H9 (cell line): Measurements from ENCODE around the gene CACNA1H. TPM values are rescaled to one million over a fixed set of nuclear protein-coding genes. Genes with fewer than 3 reads are reported as not detected.

Source experiments
- DNase-seq: peaks from one replicate; pipeline ENCODE4 v3.0.0-alpha.2; 2017
- H2AFZ ChIP-seq: one replicate; pipeline ENCODE4 v1.6.1; 2013; ENCODE audit warnings: mild to moderate bottlenecking, low read length, control low read depth, moderate library complexity
- H2AK5ac ChIP-seq: 2 replicates; pipeline ENCODE4 v1.6.1; 2013; ENCODE audit warnings: low read length, control low read depth, mixed read lengths; ENCODE audit not compliant: insufficient read length
- H2BK120ac ChIP-seq: one replicate; pipeline ENCODE4 v1.6.1; 2013; ENCODE audit warnings: low read depth, mild to moderate bottlenecking, low read length, control low read depth, inconsistent platforms; ENCODE audit not compliant: poor library complexity, severe bottlenecking
- H2BK12ac ChIP-seq: 2 replicates; pipeline ENCODE4 v1.6.1; 2013; ENCODE audit warnings: low read length, control low read depth, mixed read lengths, low read depth; ENCODE audit not compliant: insufficient read length
- H2BK15ac ChIP-seq: 2 replicates; pipeline ENCODE4 v1.6.1; 2013; ENCODE audit warnings: low read depth, low read length, control low read depth
- H2BK20ac ChIP-seq: one replicate; pipeline ENCODE4 v1.6.1; 2013; ENCODE audit warnings: low read depth, mild to moderate bottlenecking, low read length, control low read depth, inconsistent platforms; ENCODE audit not compliant: poor library complexity, severe bottlenecking
- H2BK5ac ChIP-seq: 2 replicates; pipeline ENCODE4 v1.6.1; 2013; ENCODE audit warnings: low read length, control low read depth, mixed read lengths; ENCODE audit not compliant: insufficient read length
- H3K14ac ChIP-seq: 2 replicates; pipeline ENCODE4 v1.6.1; 2013; ENCODE audit warnings: low read length, control low read depth; ENCODE audit not compliant: insufficient read depth
- H3K18ac ChIP-seq: 2 replicates; pipeline ENCODE4 v1.6.1; 2013; ENCODE audit warnings: low read depth, mild to moderate bottlenecking, mixed read lengths, low read length, control low read depth; ENCODE audit not compliant: insufficient read length
- H3K23ac ChIP-seq: 2 replicates; pipeline ENCODE4 v1.6.1; 2013; ENCODE audit warnings: low read length, control low read depth, mixed read lengths, low read depth; ENCODE audit not compliant: insufficient read length
- H3K23me2 ChIP-seq: 2 replicates; pipeline ENCODE4 v1.6.1; 2013; ENCODE audit warnings: low read depth, mild to moderate bottlenecking, mixed read lengths, low read length, control low read depth; ENCODE audit not compliant: insufficient read length, poor library complexity, severe bottlenecking
- H3K27ac ChIP-seq: 2 replicates; pipeline ENCODE4 v1.5.1; 2013; ENCODE audit warnings: low read length, control low read depth, mixed read lengths, low read depth; ENCODE audit not compliant: insufficient read length
- H3K27me3 ChIP-seq: 2 replicates; pipeline ENCODE4 v1.6.1; 2013; ENCODE audit warnings: low read length, control low read depth, inconsistent platforms; ENCODE audit not compliant: insufficient read depth
- H3K4ac ChIP-seq: 2 replicates; pipeline ENCODE4 v1.6.1; 2013; ENCODE audit warnings: low read depth, mild to moderate bottlenecking, control low read depth, inconsistent platforms, low read length, moderate library complexity
- H3K4me1 ChIP-seq: 2 replicates; pipeline ENCODE4 v1.6.1; 2013; ENCODE audit warnings: low read length, control low read depth, inconsistent platforms; ENCODE audit not compliant: insufficient read depth
- H3K4me2 ChIP-seq: 2 replicates; pipeline ENCODE4 v1.6.1; 2013; ENCODE audit warnings: low read length, control low read depth, mixed read lengths; ENCODE audit not compliant: insufficient read length, insufficient read depth
- H3K56ac ChIP-seq: 2 replicates; pipeline ENCODE4 v1.6.1; 2013; ENCODE audit warnings: low read depth, mild to moderate bottlenecking, mixed read lengths, low read length, control low read depth; ENCODE audit not compliant: insufficient read length
- H3K79me1 ChIP-seq: 2 replicates; pipeline ENCODE4 v1.6.1; 2013; ENCODE audit warnings: low read depth, mild to moderate bottlenecking, moderate library complexity, low read length, control low read depth, inconsistent platforms; ENCODE audit not compliant: insufficient read depth, poor library complexity, severe bottlenecking
- H3K79me2 ChIP-seq: 2 replicates; pipeline ENCODE4 v1.6.1; 2013; ENCODE audit warnings: low read length, control low read depth, inconsistent platforms; ENCODE audit not compliant: insufficient read depth
- H3K9ac ChIP-seq: 2 replicates; pipeline ENCODE4 v1.6.1; 2013; ENCODE audit warnings: low read length, control low read depth, mixed read lengths; ENCODE audit not compliant: insufficient read length; ENCODE audit errors: extremely low read depth
- H3K9me3 ChIP-seq: one replicate; pipeline ENCODE4 v1.6.1; 2013; ENCODE audit warnings: low read depth, low read length, inconsistent platforms; ENCODE audit not compliant: control insufficient read depth
- H3T11ph ChIP-seq: one replicate; pipeline ENCODE4 v1.6.1; 2013; ENCODE audit warnings: mild to moderate bottlenecking, low read length, control low read depth, inconsistent platforms
- H4K20me1 ChIP-seq: one replicate; pipeline ENCODE4 v1.6.1; 2013; ENCODE audit not compliant: control insufficient read depth, insufficient read length, insufficient read depth
- H4K5ac ChIP-seq: 2 replicates; pipeline ENCODE4 v1.6.1; 2013; ENCODE audit warnings: low read depth, mild to moderate bottlenecking, mixed read lengths, low read length, control low read depth; ENCODE audit not compliant: insufficient read length
- H4K8ac ChIP-seq: replicated peaks from 2 replicates; pipeline ENCODE4 v1.6.1; 2013; ENCODE audit warnings: low read length, control low read depth, mixed read lengths, low read depth; ENCODE audit not compliant: insufficient read length
- H4K91ac ChIP-seq: 2 replicates; pipeline ENCODE4 v1.6.1; 2013; ENCODE audit warnings: low read depth, mild to moderate bottlenecking, moderate library complexity, mixed read lengths, low read length, control low read depth; ENCODE audit not compliant: insufficient read length
- H3K27ac Mint-ChIP-seq, 3 experiments: 2 replicates in 2 of 3; 3 replicates in 1 of 3; pipeline ENCODE4 v1.8.0; 2020 to 2021; ENCODE audit warnings: mixed read lengths in 3 of 3, mild to moderate bottlenecking in 1 of 3, moderate library complexity in 1 of 3
- H3K27me3 Mint-ChIP-seq: 2 replicates; pipeline ENCODE4 v1.8.0; 2021; ENCODE audit warnings: low read depth, mild to moderate bottlenecking, moderate library complexity, mixed read lengths
- H3K36me3 Mint-ChIP-seq, 3 experiments: 2 replicates in 2 of 3; 3 replicates in 1 of 3; pipeline ENCODE4 v1.8.0; 2020 to 2021; ENCODE audit warnings: low read depth in 3 of 3, mixed read lengths in 3 of 3; ENCODE audit not compliant: insufficient read depth in 1 of 3
- H3K4me1 Mint-ChIP-seq, 2 experiments: 2 replicates each; pipeline ENCODE4 v1.8.0; 2020; ENCODE audit warnings: mixed read lengths in 2 of 2
- H3K4me3 Mint-ChIP-seq, 2 experiments: 2 replicates in 1 of 2; 3 replicates in 1 of 2; pipeline ENCODE4 v1.8.0; 2020 to 2021; ENCODE audit warnings: mild to moderate bottlenecking in 2 of 2, mixed read lengths in 2 of 2, moderate library complexity in 1 of 2
- H3K9me3 Mint-ChIP-seq, 2 experiments: 2 replicates in 1 of 2; 3 replicates in 1 of 2; pipeline ENCODE4 v1.8.0; 2020; ENCODE audit warnings: mild to moderate bottlenecking in 2 of 2, mixed read lengths in 2 of 2, moderate library complexity in 1 of 2
- WGBS: extraction: QIAGEN DNeasy Blood & Tissue Kit; methylation state at CpG from one replicate; pipeline ENCODE4 v1.1.7; 2013; ENCODE audit warnings: missing lambda C conversion rate, low lambda C conversion rate, mixed read lengths; ENCODE audit not compliant: insufficient read length; ENCODE audit errors: extremely low coverage; 5-methylcytosine and 5-hydroxymethylcytosine counted together
- total RNA-seq: library from RNA; stranded (reverse); gene quantifications from 2 replicates; pipeline ENCODE4 v1.2.1, GENCODE V29; 2021
- TF ChIP-seq, protein P1 (sequence below): fragments of 200-600 bp; sonication (generic); conservative IDR thresholded peaks from 3 replicates; pipeline ENCODE4 v1.8.0; 2021; ENCODE audit warnings: antibody characterized with exemption, mild to moderate bottlenecking

The CACNA1H gene
- total RNA-seq, 1 experiment from 2014 or later = 43.3 TPM

- Histone ChIP-seq H2BK15ac (no peak overlapping the region), H3K4ac (no peak overlapping the region), H2BK5ac (no peak overlapping the region), H3K23me2 (no peaks in the 10 kb centered on the region), H3K56ac (no peak overlapping the region), H4K8ac (no peak overlapping the region), H4K20me1 (peaks cover 3% of the 10 kb centered on the region), H2AFZ (no peak overlapping the region), H3T11ph (no peak overlapping the region), H2BK20ac (no peak overlapping the region), H3K18ac (no peak overlapping the region), H4K5ac (no peak overlapping the region), H3K27me3 (no peaks in the 10 kb centered on the region), H2BK12ac (no peak overlapping the region), H3K14ac (no peak overlapping the region), H3K23ac (no peak overlapping the region), H3K4me2 (no peak overlapping the region), H3K9me3 (no peaks in the 10 kb centered on the region), H3K4me1 (no peaks in the 10 kb centered on the region), H3K9ac (no peak overlapping the region), H3K79me2 (no peaks in the 10 kb centered on the region), H2BK120ac (no peak overlapping the region), H3K79me1 (no peaks in the 10 kb centered on the region), H2AK5ac (no peak overlapping the region), H3K27ac (no peak overlapping the region), H4K91ac (no peak overlapping the region)
- Mint-ChIP-seq H3K27me3 (no peaks in the 10 kb centered on the region), H3K9me3 (peaks cover 0 to 3% of the 10 kb centered on the region in 2 experiments; a peak in 1 of 5 replicates), H3K4me3 (no peak overlapping the region), H3K27ac (no peak overlapping the region), H3K36me3 (peaks cover 6 to 30% (median 29%) of the 10 kb centered on the region in 3 experiments; a peak in 6 of 7 replicates), H3K4me1 (no peaks in the 10 kb centered on the region)
- TF ChIP-seq, protein P1, sequence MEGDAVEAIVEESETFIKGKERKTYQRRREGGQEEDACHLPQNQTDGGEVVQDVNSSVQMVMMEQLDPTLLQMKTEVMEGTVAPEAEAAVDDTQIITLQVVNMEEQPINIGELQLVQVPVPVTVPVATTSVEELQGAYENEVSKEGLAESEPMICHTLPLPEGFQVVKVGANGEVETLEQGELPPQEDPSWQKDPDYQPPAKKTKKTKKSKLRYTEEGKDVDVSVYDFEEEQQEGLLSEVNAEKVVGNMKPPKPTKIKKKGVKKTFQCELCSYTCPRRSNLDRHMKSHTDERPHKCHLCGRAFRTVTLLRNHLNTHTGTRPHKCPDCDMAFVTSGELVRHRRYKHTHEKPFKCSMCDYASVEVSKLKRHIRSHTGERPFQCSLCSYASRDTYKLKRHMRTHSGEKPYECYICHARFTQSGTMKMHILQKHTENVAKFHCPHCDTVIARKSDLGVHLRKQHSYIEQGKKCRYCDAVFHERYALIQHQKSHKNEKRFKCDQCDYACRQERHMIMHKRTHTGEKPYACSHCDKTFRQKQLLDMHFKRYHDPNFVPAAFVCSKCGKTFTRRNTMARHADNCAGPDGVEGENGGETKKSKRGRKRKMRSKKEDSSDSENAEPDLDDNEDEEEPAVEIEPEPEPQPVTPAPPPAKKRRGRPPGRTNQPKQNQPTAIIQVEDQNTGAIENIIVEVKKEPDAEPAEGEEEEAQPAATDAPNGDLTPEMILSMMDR = no peak
- no peak for DNase-seq
- no CpG with 5 or more reads among the region's 24 CpGs for WGBS
Measured at GRCh38 chr16:1217526-1217925, 64.6 kb downstream of the CACNA1H start.
